Erythroblast (primary cell): ENCODE results near the gene FAM124A.

ENCODE experiments used
- DNase-seq, 2 experiments: peaks; one replicate each; lab custom pipeline; 2025; lab: John Stamatoyannopoulos, UW
- GATA1 ChIP-seq: IDR thresholded peaks from 2 replicates; pipeline ENCODE4 v1.6.1; 2011; ENCODE audit warnings: low read depth, mild to moderate bottlenecking, control low read depth, low read length, moderate library complexity
- POLR2A ChIP-seq: IDR thresholded peaks from 2 replicates; pipeline ENCODE4 v1.6.1; 2011; ENCODE audit warnings: mild to moderate bottlenecking, low read length

The FAM124A gene

DNA sequence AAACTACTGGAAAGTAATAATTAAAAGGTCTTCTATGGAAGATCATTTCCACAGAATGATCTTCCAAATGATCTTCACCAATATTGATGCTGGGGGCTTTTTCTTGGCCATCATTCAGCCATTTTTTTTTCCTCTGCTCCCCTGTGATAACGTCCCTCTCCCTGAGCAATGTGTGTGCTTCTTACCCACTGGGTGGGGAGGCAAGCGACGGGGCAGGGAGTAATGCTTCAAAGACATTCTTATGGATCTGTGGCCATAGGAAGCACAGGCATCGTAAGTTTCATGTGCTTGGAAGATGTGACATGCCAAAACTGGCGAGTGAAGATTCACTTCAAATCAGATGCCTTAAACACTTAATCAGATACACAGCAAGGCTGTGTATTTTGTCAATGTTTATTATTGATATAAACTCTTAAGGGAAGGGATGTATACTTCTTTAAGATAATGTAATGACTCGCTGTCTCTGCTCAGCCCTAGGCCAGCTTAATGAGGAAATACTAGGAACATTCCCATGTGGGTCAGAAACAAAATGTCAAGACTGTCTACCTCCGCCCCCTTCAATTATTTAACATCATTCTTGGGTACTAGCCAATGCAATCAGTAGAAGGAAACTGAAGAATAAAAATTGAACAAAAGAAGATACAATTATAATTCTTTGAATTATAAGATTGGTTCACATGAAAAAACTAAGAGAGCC, 83.2 kb downstream of the FAM124A start:
- no peak for DNase-seq
- TF ChIP-seq POLR2A, result no peak
- TF ChIP-seq GATA1, result no peak

DNA sequence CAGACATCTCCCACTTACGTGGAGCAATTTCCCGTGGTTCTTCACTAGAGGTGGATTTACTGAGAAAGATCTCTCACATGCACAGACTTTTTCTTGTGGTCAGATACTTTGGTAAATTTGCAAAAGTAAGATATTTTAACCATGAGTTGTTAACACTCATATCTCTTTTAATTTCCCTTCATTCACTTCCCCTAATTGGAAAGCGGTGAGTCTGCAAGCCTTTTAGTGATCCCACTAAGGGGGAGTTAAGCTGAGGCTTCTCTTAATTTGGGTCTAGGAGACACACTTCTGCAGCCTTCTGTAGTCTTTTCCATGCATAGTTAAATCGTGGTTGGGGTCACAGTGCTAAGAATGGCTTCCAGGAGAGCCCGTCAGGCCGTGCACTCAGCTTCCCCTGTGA, 86.6 kb downstream of the FAM124A start:
- TF ChIP-seq POLR2A (no peak), GATA1 (no peak)

DNA sequence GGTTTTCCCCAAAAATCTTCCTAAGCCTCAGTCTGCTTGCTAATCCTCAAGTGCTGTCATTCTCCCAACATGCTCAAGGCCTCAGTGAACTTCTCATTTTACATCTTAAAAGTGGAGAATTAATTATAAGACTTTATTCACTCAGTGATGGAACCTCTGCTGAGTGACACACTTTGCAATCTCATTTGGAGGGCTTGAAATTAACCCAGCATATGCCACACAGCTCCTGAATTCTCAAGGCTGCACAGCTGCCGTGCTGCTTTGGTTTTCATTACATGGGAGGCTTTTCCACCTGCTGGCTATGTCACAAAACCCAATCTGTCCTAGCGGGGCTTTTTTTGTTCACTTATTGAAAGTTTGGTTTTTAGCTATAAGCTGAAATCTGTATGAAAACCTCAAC, 89.0 kb downstream of the FAM124A start:
- no peak for DNase-seq
- TF ChIP-seq POLR2A (no peak), GATA1 (no peak)

More for the DNA sequence above, 86.6 kb downstream of the FAM124A start:
- no peak for DNase-seq

GRCh38 chr13:51311957-51312520, 89.8 kb downstream of the FAM124A start:
- DNase-seq, result no peak
- TF ChIP-seq GATA1, result no peak

GRCh38 chr13:51313619-51314018, 91.4 kb downstream of the FAM124A start:
- no peak for TF ChIP-seq POLR2A

GRCh38 chr13:51317262-51317661, 95.1 kb downstream of the FAM124A start:
- DNase-seq, result no peak

More at GRCh38 chr13:51313619-51314018, 91.4 kb downstream of the FAM124A start:
- no peak for DNase-seq

DNA sequence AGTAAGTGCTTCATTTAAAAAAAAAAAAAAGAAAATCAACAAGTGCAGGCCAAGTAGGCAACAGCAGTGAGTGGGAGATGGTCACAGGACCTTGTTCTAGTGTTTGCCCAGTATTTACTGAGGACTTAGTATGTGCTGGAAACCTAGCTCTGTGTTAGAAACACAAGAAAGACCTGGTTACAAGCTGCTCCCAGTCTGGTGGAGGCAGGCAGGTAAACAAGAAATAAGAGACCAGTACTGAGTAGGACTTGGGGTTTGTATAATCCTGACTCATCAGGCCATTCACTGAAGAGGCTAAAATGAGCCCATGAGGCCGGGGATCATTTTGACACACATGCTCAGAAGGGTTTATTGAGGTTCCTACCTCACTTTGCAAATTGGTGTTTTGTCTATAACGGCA, 95.8 kb downstream of the FAM124A start:
- no peak for DNase-seq
- TF ChIP-seq POLR2A, result no peak
- no peak for TF ChIP-seq GATA1

More at GRCh38 chr13:51317262-51317661, 95.1 kb downstream of the FAM124A start:
- no peak for TF ChIP-seq GATA1
- TF ChIP-seq POLR2A, result no peak

- TF ChIP-seq GATA1 (no peak), POLR2A (no peak)
- DNase-seq, result no peak
Observed at GRCh38 chr13:51318876-51319275, 96.7 kb downstream of the FAM124A start.

DNA sequence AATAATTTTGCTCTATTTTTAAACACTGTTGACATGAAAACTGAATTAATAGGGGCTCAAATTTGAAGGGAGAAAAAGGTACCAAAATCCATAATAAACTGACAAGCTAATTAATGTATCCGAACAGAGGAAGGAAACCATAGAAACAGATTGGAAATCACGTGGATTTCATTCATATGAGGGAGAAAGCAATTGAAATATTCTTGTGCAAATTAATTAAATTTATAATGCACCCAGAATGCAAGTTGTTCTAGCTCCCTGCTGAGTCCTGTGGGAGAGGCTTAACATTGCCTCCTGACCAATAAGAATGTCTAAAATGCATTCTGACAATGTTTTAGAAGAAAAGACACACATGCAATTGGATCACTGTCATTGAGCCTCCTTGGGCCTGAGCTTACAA, 99.6 kb downstream of the FAM124A start:
- TF ChIP-seq GATA1, result no peak
- TF ChIP-seq POLR2A, result no peak
- no peak for DNase-seq

DNA sequence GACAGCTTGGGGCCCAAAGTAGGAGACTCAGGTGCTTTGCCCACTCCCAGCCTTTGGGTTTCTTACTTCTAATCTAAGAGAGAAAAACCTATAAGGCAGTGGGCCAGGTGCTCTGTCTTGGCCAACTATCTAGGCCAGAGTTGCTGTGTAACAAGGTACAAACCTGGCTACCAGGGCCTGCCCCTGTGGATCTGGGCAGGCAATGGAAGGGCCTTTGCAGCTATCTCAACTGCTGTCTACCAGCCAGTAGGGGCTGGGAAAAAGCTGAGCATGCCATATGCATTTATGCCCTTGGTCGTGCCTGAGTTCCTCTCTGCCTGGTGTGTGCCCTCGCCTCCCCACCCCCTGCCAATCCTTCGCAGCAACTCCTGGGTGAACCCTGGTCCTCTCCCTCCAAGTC, 100.6 kb downstream of the FAM124A start:
- TF ChIP-seq GATA1, result no peak
- TF ChIP-seq POLR2A, result no peak
- DNase-seq, result no peak

DNA sequence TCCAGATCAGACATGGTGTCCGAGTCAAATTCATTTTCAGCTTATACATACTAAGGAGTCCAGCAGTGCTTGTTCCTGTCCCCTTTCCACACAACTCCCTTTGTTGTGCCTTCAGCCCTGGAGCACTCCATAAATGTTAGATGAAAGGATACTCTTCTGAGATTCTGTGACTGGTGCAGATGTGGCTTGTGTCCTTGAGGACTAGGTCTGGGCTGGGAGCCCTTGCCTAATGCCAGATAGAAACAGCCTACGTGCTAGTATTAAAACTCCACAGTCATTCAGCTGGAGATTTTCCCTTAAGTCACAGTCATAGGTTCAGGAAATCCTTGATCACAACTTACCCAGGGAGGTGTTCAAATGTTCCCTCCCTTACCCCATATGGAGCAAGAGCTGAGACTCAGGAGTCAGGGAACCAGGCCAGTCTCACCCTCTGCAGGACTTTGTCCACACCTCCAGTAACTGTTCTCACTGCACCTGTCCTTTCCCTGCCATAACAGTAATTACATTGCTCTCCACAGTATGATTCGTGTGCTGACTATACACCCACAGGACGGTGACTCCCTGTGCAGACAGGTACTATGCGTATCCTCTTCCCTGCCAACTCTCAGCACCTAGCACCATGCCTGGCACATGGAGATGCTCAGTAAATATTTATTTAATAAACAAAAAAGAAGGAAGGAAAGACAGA, 101.8 kb downstream of the FAM124A start:
- DNase-seq, result no peak
- TF ChIP-seq GATA1 (no peak), POLR2A (no peak)

- no peak for DNase-seq
- TF ChIP-seq GATA1 (no peak), POLR2A (no peak)
Observed at GRCh38 chr13:51324714-51325420, 102.7 kb downstream of the FAM124A start.

GRCh38 chr13:51325837-51326236, 103.6 kb downstream of the FAM124A start:
- DNase-seq, result no peak
- TF ChIP-seq POLR2A (no peak), GATA1 (no peak)

DNA sequence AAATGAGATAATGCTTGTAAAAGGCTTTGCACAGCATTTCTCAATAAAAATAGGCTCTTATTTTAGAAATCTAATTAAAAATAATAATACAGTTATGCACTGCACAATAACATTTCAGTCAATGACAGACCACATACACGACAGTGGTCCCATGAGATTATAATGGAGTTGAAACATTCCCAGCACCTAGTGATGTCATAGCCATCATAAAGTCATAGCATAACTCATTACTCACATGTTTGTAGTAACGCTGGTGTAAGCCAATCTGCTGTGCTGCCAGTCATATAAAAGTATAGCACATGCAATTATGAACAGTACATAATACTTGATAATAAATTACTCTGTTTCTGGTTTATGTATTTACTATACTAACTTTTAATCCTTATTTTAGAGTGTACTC, 104.6 kb downstream of the FAM124A start:
- no peak for DNase-seq
- no peak for TF ChIP-seq GATA1
- TF ChIP-seq POLR2A, result no peak
